Measurements from ENCODE around the gene GRIA4.

GRCh38 chr11:105854269-105854668 is 244.4 kb downstream of the GRIA4 start:
- TF ChIP-seq, protein P1, sequence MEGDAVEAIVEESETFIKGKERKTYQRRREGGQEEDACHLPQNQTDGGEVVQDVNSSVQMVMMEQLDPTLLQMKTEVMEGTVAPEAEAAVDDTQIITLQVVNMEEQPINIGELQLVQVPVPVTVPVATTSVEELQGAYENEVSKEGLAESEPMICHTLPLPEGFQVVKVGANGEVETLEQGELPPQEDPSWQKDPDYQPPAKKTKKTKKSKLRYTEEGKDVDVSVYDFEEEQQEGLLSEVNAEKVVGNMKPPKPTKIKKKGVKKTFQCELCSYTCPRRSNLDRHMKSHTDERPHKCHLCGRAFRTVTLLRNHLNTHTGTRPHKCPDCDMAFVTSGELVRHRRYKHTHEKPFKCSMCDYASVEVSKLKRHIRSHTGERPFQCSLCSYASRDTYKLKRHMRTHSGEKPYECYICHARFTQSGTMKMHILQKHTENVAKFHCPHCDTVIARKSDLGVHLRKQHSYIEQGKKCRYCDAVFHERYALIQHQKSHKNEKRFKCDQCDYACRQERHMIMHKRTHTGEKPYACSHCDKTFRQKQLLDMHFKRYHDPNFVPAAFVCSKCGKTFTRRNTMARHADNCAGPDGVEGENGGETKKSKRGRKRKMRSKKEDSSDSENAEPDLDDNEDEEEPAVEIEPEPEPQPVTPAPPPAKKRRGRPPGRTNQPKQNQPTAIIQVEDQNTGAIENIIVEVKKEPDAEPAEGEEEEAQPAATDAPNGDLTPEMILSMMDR (conservative IDR thresholded peaks at IDR 0.05): no peak
- no peak for TF ChIP-seq EZH2 (IDR thresholded peaks at IDR 0.05; ENCODE audit: low read depth)
